OCI-M1 (cell line): ENCODE data around the gene YKT6.
"Not testable (repeated sequence)": the region's sequence is repeated elsewhere in the genome, so short reads cannot be mapped to it uniquely, and the experiment has no call there.

Experiments used
- DNase-seq: peaks from one replicate; lab custom pipeline; 2025; lab: John Stamatoyannopoulos, UW

YKT6 gene

DNA sequence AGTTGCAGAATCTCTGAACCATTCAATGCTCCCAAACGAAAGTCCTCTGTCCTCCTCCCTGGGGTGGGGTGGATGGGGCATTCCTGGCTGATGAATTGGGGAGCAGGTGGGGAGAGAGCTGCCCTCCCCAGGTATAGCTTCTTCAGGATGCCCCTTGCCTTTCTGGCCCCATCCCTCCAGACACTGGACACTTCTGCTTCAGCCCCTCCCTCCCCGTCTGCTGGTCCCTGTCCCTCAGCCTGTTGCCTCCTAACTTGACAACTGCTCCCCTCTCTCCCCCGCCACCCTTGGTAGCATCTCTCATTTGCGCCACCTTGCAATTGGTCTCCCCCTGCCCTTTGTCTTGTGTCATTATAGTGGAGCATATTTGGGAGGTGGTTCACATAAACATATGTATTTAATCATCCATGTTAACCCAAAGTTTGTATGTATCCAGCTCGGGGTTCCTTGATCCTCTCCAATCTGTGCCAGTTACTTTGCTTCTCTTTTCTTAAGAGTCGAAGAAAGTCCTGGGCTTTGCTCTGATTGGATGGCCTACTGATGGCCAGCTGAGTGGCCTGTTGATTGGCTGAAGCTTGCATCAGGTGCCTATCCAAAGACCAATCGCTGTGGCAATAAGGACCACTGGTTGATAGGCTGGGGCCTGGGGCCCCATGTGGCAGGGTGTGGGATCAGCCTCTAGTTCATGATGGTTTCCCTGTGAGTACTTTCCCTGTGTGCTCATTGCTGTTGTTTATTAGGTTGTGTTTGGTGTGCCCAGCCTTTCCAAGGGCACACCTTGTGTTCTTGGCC, 7.6 kb upstream of the YKT6 start:
- DNase-seq = no peak

DNA sequence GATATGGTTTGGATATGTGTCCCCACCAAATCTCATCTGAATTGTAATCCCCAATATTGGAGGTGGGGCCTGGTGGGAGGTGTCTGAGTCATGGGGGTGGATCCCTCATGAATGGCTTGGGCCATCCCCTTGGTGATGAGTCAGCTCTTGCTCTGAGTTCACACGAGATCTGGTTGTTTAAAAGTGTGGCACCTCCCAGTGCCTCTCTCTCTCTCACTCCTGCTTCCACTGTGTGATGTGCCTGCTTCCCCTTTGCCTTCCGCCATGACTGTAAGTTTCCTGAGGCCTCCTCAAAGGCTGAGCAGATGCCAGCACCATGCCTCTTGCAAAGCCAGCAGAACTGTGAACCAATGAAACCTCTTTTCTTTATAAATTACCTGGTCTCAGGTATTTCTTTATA, 6.7 kb upstream of the YKT6 start:
- DNase-seq = peak; percentile 15

DNA sequence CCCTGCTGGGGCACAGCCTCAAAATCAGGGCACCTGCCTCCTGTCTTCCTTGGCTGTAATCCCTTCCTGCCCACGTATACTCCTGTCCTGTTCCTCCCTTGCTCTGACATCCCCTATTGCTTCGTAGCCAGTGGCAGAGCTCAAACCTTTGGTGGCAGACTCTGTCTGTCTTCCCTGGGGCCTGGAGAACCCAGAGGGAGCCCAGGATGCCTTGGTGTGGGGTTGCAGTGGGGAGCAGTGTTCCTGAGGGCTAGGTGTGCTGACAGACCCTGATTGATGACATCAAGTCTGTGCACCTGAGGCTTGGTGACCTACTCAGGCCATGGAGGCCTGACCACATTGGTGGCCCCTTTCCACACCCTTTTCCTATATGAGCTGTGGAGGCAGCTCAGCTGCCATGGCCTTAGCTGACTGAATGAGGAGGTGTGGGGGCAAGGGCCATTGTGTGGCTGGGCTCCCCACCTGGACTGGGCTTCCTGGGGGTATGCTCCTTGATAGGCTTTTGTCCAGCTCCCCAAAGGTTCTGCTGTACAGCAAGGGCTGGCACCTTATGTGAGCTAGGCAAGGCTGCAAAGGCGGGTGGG, 6.1 kb upstream of the YKT6 start:
- no peak for DNase-seq

DNA sequence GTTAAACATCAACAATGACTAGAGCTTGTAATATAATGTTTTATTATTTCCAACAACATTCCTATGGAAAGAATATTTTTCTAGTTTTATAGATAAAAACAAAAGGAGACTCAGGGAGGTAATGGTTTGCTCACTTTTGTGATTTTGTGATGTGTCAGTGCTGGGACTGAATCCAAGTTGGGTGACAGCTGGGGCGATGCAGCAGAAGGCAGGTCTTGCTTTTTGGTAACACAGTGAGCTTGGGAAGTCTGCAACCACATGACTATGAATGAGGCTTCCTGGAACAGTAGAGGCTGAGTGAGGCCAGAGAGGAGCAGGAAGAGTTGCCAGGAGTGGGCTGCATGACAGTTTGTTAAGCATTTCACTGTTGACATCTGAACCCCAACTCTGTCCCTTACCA, 4.9 kb upstream of the YKT6 start:
- no peak for DNase-seq

DNA sequence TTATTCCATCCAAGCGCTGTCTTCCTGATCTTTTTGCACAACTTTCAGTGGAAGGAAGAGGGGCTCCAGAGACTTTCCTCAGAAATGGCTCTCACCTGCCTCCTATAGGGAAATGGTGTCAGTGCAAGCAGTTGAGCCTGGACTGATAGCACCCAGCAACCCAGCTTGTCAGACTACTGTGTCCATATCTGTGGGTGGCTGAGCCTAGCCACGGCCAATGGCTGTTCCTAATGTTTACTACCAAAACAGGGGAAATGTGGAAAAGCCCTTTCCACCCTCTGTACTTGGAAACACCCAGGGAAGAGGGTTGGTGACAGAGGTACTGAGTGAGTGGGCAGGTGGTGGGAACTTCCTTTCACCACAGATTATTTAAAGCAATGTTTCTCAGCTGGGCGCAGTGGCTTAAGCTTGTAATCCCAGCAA, 4.3 kb upstream of the YKT6 start:
- DNase-seq = peak; percentile 61

DNA sequence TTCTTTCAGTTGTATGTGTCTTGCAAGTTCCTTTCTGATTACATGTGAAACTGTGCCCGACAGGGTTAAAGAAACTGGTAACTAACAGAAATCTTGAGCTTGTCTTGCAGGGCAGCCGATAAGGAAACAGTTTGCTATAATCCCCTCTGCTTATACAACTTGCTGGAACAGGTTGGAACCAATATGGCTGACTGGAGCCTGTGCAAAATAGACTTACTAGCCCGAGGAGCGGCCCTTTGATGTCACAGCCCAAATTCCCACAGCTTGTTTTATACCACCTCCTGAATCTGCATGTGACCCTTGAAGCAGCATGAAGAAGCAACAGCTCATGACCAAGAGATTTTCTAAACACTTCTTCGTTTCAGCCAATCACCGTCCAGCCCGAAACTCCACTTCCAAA, 3.3 kb upstream of the YKT6 start:
- DNase-seq = peak; percentile 1

DNA sequence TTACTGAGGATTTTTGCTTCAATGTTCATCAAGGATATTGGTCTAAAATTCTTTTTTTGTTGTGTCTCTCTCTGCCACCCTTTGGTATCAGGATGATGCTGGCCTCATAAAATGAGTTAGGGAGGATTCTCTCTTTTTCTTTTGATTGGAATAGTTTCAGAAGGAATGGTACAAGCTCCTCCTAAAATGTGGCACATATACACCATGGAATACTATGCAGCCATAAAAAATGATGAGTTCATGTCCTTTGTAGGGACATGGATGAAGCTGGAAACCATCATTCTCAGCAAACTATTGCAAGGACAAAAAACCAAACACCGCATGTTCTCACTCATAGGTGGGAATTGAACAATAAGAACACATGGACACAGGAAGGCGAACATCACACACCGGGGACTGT, 615 bp upstream of the YKT6 start:
- DNase-seq = not testable (repeated sequence)

DNA sequence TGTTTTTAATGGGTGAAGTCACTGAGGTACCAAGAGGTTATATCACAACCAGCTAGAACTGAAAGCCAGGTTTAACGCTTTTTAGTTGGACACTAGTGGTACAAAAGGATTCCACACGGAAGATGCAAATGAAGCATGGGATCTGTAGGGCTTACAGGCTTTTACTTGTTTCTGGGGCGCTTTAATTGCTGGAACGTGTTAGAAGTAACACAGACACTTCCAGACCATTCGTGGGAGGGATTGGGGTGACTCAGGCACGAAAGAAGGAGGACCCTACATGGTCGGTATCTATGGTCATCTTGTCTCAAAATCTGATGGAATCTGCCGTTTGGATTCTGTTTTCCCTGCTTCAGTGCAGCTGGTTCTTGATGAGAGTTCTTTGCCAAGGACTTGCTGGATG, 1.0 kb downstream of the YKT6 start:
- no peak for DNase-seq

DNA sequence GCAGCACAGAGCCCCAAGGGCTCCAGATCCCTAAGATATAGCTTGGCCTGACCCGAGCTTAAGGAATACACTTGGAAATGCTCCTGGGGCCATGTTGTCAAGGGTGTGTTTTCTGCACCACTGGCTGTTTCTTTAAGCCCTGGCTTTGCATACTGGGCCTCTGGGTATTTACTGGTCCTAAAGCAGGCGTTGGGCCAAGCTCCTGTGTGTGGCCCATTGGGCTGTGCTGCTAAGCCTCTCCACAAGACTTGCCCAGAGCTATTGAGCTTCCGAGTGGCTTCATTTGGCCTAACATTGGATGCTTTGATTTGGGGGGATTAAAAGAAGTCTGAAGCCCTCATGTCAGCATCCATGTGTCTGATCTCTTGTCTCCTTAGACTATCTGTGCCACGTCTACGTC, 5.2 kb downstream of the YKT6 start:
- no peak for DNase-seq

DNA sequence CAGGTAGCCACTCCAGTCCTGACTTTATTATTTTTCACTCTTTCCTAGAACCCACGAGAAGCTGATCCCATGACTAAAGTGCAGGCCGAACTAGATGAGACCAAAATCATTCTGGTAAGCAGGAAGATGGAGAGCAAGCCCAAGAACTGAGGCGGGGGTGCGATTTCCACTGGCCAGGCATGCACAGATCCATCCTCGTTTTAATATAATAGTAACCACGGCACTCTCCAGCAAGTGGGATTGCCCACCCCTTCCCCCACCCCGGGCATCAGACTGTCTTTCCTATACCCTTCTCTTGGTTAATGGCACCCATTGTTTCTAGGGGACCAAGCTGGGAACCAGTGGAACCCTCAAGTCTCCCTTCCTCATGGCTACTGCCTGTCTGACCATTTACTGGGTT, 7.3 kb downstream of the YKT6 start:
- DNase-seq = no peak

DNA sequence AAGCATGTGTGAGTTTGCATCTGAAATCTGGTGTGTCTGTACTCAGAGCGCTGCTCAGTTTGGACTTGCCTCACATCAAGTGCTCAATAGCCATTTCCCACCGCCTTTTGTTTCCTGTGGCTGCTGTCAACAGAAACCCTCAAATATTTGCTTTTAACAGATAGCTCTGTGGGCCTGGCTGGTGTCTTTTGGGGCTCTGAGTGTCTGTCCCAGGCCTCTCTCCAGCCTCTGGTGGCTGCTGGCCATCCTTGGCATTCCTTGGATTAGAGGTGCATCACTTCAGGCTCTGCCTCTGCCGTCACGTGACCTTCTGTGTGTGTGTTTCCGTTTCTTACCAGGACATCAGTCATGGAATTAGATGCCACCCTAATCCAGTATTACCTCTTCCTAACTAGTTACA, 9.3 kb downstream of the YKT6 start:
- no peak for DNase-seq

DNA sequence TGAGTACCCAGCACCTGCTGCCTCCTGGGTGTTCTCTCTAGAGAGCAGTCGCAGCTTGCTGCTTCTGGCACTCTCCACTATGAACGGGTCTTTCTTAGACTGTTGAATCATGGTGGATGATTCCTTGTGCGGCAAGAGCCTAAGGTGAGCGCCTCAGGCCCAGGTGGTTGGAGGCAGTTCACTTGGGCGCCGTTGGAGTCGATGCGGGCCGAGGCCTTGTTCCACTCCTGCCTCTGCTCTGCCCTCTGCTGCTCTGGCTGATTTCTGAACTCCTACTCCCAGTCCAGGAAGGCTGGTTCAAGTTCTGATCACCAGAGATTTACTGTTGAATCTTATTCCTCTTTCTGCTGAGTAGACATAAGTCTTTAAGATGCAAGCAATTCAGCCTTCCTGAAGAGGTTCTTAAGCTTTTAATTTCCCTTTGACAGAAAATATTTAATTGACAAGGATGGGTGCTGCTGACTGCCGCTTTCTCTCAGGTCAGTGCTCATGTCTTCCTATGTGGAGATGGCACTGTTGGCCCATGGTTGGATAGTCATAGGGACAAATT, 10.4 kb downstream of the YKT6 start:
- DNase-seq = no peak

DNA sequence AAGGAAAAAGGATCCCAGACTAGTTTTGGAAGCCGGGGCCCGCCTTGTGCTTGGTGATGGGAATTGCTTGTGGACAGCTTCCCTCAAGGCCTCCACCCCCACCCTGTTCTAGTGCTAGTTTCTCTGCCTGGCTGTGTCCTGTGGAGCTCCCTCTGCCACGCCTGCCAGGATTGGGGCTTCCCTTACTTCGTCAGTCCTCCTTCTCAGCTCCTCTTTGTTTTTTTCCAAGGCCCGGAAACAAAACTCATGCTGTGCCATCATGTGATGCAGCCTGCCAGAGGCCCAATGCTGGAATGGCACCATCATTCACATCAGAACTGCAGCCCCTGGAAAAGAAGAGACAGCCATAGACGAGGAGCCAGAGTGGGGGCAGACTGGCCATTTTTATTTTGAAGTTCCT, 11.2 kb downstream of the YKT6 start:
- DNase-seq = no peak

DNA sequence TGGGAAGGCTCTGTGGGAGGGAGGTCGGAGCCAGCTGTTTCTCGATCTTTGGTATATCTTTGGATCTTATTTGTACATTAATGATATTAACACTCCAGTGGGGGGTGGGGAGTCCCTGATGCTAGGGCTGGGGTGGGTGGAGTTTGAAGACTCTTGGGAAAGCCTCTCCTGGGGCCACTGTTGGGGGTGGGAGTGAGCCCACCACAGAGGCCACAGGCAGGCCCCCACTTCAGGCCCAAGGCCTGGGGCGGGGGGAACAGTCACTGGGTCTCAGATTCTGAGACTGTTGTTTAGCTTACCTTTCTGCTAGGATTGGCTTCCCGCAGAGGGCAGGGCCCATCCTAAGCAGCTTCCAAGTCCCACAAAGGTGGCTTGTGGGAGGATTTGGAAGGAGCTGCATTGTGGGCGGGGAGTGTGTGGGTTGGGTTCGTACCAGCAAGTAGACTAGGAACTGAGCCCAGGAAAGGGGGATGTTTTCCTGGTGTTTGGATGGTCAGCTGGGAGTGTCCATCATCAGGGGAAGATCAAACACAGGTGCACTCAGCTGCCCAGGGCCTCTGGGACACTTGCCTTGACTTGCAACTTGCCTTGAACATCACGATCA, 11.9 kb downstream of the YKT6 start:
- no peak for DNase-seq

DNA sequence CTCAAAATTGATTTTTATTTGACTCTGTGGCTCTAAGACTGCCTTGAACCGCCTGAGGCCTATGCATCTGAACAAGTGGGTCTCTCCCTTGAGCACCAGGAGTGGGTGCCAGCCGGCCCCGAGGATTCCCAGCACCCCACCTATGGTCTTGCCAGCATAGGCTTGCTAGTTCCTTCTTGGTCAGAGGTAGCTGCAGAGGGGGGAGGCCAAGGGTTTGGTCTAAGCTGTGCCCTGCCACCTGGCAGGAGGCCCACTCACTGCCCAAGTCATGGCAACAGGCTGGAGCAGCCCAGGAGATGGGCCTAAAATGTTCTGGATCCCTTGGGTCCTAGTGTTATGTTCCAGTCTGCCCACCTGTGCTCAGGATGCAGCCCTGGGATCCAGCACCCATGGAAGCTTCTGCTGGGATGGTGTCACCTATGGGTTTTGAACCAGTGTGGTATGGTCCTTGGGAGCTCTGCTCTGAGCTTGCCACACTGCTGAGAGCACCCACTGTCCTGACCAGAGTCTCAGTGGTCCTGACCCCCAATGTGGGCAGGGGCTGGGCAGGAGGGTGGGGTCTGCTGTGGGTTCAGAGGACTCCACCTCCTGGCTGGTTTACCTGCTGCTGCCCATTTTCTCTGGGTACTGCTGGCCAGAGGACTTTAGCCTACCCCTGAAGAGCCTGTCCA, 12.6 kb downstream of the YKT6 start:
- DNase-seq = no peak

DNA sequence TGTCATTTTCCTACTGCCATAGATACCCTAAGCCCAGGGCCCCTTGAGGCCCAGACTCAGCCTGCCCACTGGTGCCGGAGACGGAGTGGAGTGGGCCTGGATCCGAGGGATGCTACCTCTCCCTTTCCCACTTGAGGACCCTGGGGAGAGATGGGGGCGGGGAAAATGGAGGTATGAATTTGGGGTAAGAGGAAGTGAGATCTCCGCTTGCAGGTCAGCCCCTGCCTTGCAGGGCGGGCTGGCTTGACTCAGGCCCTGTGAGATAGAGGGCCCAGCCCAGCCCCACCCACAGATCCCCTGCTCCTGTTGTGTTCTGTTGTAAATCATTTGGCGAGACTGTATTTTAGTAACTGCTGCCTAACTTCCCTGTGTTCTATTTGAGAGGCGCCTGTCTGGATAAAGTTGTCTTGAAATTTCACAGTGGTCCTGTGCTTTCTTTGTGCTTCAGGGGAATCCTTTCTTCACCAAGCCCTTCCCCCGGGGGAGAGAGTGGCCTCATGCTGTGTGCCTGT, 13.2 kb downstream of the YKT6 start:
- no peak for DNase-seq

DNA sequence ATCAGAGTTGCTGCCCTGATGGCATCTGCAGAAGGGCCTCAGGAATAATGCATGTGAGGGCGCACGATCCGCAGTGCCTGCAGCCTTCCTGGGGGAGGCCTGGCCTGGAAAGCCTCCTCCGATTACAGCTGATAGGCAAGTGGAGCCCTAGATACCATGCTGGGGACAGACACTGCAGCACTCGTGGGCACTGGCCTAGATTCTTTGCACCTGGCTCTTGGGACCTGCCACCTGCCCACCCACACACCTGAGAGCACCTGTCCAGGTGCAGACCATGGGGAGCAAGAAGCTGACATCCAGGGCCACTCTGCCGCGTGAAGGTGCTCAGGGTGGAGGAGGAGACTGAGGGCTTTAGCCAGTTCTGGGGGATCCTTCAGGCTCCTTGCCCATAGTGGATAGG, 14.8 kb downstream of the YKT6 start:
- no peak for DNase-seq

DNA sequence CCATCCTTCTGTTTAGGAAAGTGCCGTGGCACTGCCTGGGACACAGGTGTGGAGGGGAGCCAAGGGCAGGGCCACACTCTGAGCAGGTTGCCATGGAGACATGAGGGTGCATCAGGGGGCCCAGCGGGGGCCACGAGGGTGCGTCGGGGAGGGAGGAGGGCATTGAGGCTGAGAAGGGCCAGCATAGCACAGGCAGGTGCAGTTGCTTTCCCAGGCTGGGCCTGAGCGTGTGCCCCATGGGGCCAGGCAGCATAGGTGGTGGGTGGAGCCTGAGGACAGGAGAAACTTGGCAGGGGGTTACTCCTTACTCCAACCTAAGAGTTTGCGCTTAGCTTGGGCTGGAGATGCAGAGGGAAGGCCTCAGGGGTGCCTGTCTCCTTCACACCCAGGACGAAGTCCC, 15.2 kb downstream of the YKT6 start:
- no peak for DNase-seq

DNA sequence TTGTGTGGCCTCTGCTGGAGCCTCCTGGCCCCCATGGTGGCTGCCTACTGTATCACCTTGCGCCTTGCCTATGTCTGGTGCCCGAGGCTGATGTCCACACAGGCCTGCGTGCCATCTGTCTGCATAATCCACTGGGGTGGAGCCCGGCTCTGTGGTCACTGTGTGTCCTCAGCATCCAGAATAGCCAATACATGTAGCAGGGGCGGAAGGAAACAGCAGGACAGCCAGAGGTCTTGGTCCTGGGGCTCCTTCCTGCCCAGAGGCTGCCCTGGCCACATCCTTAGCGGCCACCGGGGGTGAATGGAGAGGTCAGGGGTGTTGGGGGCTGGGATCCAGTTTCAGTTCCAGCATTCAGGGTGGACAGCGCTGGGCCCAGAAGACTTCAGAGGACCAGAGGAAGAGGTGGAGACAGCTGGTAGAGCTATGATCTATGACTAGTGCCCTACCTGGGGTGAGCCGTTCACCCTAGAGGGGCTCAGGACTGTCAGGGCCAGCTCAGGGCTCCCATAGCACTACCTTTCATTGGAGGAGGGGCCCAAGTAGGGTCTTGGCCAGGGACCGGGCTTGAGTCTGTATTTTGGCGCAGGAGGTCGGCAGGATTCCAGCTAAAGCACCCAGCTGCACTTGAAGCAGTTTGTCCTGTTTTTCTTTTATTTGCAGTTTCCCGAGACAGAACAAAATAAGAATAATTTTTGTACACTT, 15.9 kb downstream of the YKT6 start:
- DNase-seq = no peak

DNA sequence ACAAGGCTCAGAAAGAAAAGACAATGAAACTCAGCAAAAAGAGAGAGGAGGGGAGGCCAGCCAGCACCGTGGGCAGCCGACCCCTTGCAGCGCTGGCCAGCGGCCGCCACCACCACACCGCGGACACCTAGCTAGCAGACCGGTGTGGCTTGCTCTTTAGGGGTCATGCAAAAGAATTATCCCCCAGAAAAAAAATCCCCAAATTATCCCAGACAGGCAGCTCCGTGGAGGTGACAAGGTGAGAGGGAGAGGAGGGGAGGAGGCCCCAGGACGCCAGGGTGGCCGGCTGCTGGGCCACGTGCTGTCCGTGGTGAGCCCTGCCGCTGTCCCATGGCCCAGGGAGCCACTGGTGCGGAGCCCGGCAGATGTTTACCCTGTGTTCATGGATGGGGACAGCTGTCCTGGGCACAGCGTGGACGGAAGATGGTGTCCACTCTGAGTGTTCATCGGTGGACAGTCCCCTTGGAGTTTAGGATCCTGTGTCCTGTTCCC, 16.5 kb downstream of the YKT6 start:
- no peak for DNase-seq

DNA sequence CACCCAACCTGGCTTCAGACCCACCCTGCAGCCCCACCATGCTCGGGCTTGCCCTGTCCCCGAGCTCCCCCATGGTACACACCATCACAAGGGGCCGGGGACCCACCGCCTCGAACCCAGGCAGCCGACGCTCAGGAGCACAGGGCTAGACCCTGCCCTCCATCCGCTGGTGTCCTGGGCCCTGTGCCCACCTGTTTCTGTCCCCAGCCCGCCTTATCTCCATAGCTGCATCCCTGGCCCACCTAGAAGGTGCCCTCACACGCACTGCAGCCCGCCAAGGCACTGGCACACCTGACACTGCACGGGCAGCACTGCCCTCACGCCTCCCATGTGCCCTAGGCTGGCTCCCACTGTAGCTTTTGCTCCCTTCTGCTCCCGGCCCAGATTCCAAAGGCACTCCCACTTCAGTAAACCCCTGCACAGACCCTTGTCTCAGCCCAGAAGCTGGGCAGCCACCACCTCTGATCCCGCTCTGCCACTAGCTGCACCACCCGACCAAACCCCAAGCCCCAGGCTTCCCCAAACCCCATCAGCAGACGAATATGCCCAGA, 17.1 kb downstream of the YKT6 start:
- DNase-seq = no peak
